Measurements from ENCODE around the gene IPMK.

IPMK gene

GRCh38 chr10:58268946-58269781 lies 1.5 kb upstream of the IPMK start, which contains the start of gene CISD1 (continued):
- TF ChIP-seq ZNF148 (tag by site-specific recombination; IDR thresholded peaks at IDR 0.05; ENCODE audit: borderline replicate concordance) (no peak), ZNF555 (tag by site-specific recombination; conservative IDR thresholded peaks at IDR 0.05) (no peak), ZBTB26 (tag by site-specific recombination; optimal IDR thresholded peaks at IDR 0.05) (peak; percentile 96), ZNF488 (tag by site-specific recombination; IDR thresholded peaks at IDR 0.05) (no peak), ZBTB6 (tag by site-specific recombination; IDR thresholded peaks at IDR 0.05) (no peak), ZNF174 (tag by site-specific recombination; IDR thresholded peaks at IDR 0.05) (no peak), ZSCAN30 (tag by site-specific recombination; IDR thresholded peaks at IDR 0.05) (peak; percentile 14; the same call in 1 of the 2 replicates), ZNF654 (tag by site-specific recombination; IDR thresholded peaks at IDR 0.05; ENCODE audit: low read depth) (no peak), ZNF621 (tag by site-specific recombination; IDR thresholded peaks at IDR 0.05) (no peak), GFI1B (tag by site-specific recombination; IDR thresholded peaks at IDR 0.05) (peak; percentile 89), PRDM6 (tag by site-specific recombination; IDR thresholded peaks at IDR 0.05) (peak; percentile 98), ZFP3 (tag by site-specific recombination; IDR thresholded peaks at IDR 0.05; ENCODE audit: low read depth) (no peak), ZBTB8A (tag by site-specific recombination; IDR thresholded peaks at IDR 0.05) (peak; percentile 72), ZNF114 (tag by site-specific recombination; IDR thresholded peaks at IDR 0.05) (no peak), ZNF10 (tag by site-specific recombination; IDR thresholded peaks at IDR 0.05) (peak; percentile 8; the same call in 1 of the 2 replicates), PBX3 (CRISPR knock-in tag; IDR thresholded peaks at IDR 0.05) (peak; percentile 88; the same call in 1 of the 2 replicates), ZNF76 (tag by site-specific recombination; IDR thresholded peaks at IDR 0.05; ENCODE audit: borderline replicate concordance, low read depth) (no peak; the same call in 1 of the 2 replicates), ZFP69B (tag by site-specific recombination; IDR thresholded peaks at IDR 0.05) (no peak), ZNF426 (tag by site-specific recombination; IDR thresholded peaks at IDR 0.05) (no peak), ZNF394 (tag by site-specific recombination; IDR thresholded peaks at IDR 0.05; ENCODE audit: borderline replicate concordance) (no peak; the same call in 1 of the 2 replicates), ZNF350 (tag by site-specific recombination; IDR thresholded peaks at IDR 0.05) (no peak), ZNF416 (tag by site-specific recombination; IDR thresholded peaks at IDR 0.05) (no peak), SP3 (tag by site-specific recombination; IDR thresholded peaks at IDR 0.05) (peak; percentile 96), KLF16 (tag by site-specific recombination; IDR thresholded peaks at IDR 0.05) (peak; percentile 92), ELK4 (IDR thresholded peaks at IDR 0.05; ENCODE audit: borderline replicate concordance, low read depth, low read length) (no peak), ZNF529 (tag by site-specific recombination; IDR thresholded peaks at IDR 0.05; ENCODE audit: insufficient replicate concordance) (no peak), WT1 (tag by site-specific recombination; IDR thresholded peaks at IDR 0.05) (no peak), ZNF16 (tag by site-specific recombination; IDR thresholded peaks at IDR 0.05; ENCODE audit: low read depth) (no peak), ZXDB (tag by site-specific recombination; IDR thresholded peaks at IDR 0.05) (peak; percentile 47; the same call in 1 of the 2 replicates), SETDB1 (IDR thresholded peaks at IDR 0.05; ENCODE audit: insufficient read length, low read length) (no peak)

All from HEK293 (cell line).